Measurements from ENCODE around the gene PRG2.

The PRG2 gene

GRCh38 chr11:57426439-57426928 is 36.0 kb upstream of the PRG2 start:
- peaks cover 43% of the 10 kb centered on the region for H3K36me3 Mint-ChIP-seq
- H3K4me1 Mint-ChIP-seq: peaks cover 60% of the 10 kb centered on the region
- H3K27ac Mint-ChIP-seq: peak overlapping the region; percentile 96
- H3K9me3 Mint-ChIP-seq: no peaks in the 10 kb centered on the region
- H3K4me3 Mint-ChIP-seq: peak overlapping the region; percentile 91
- DNase-seq: no peak
- CTCF ChIA-PET: interaction anchor here (0.7 to 2.1 kb wide), 3 partner anchors 16 to 81 kb away, joined by 3 to 7 read pairs (median 6); no protein-coding TSS in a partner anchor
- peaks cover 17% of the 10 kb centered on the region for H3K27me3 Mint-ChIP-seq

- no peak for DNase-seq
- Mint-ChIP-seq H3K9me3 (no peaks in the 10 kb centered on the region), H3K27me3 (peaks cover 17% of the 10 kb centered on the region), H3K4me1 (peaks cover 60% of the 10 kb centered on the region), H3K27ac (peak overlapping the region; percentile 96), H3K4me3 (peak overlapping the region; percentile 91), H3K36me3 (peaks cover 48% of the 10 kb centered on the region)
- CTCF ChIA-PET: interaction anchor here (0.7 to 1.5 kb wide), 2 partner anchors 17 to 31 kb away, joined by 3 to 7 read pairs; no protein-coding TSS in a partner anchor
Measured at GRCh38 chr11:57425565-57426438, 35.4 kb upstream of the PRG2 start.

GRCh38 chr11:57424792-57425564 is 34.5 kb upstream of the PRG2 start:
- peak overlapping the region; percentile 96 for H3K27ac Mint-ChIP-seq
- H3K4me1 Mint-ChIP-seq: peaks cover 64% of the 10 kb centered on the region
- H3K4me3 Mint-ChIP-seq: peak overlapping the region; percentile 91
- CTCF ChIA-PET: interaction anchor here (0.6 to 0.7 kb wide), 2 partner anchors 13 to 87 kb away, joined by 3 to 4 read pairs; partner anchors contain the start of gene P2RX3
- H3K27me3 Mint-ChIP-seq: peaks cover 16% of the 10 kb centered on the region
- H3K9me3 Mint-ChIP-seq: no peaks in the 10 kb centered on the region
- peaks cover 55% of the 10 kb centered on the region for H3K36me3 Mint-ChIP-seq
- DNase-seq: peak; percentile 86

- Mint-ChIP-seq H3K36me3 (peaks cover 58% of the 10 kb centered on the region), H3K27me3 (peaks cover 9% of the 10 kb centered on the region), H3K9me3 (no peaks in the 10 kb centered on the region), H3K4me3 (peak overlapping the region; percentile 91), H3K4me1 (peaks cover 66% of the 10 kb centered on the region), H3K27ac (peak overlapping the region; percentile 96)
- DNase-seq: no peak
- CTCF ChIA-PET: interaction anchor here (0.7 to 2.4 kb wide), 2 partner anchors 34 to 86 kb away, joined by 3 to 10 read pairs; partner anchors contain the start of gene P2RX3
Measured at GRCh38 chr11:57424137-57424791, 33.8 kb upstream of the PRG2 start.

GRCh38 chr11:57422669-57423068 is 32.2 kb upstream of the PRG2 start:
- no peaks in the 10 kb centered on the region for H3K27me3 Mint-ChIP-seq
- H3K27ac Mint-ChIP-seq: peak overlapping the region; percentile 79
- no peaks in the 10 kb centered on the region for H3K9me3 Mint-ChIP-seq
- no peak for DNase-seq
- no peak overlapping the region for H3K4me3 Mint-ChIP-seq
- peaks cover 64% of the 10 kb centered on the region for H3K36me3 Mint-ChIP-seq
- peaks cover 68% of the 10 kb centered on the region for H3K4me1 Mint-ChIP-seq
- CTCF ChIA-PET: interaction anchor here (2.4 kb wide), 1 partner anchor 35 kb away, joined by 10 read pairs; no protein-coding TSS in a partner anchor

- CTCF ChIA-PET: interaction anchor here (0.8 to 2.4 kb wide), 2 partner anchors 36 to 61 kb away, joined by 3 to 10 read pairs; no protein-coding TSS in a partner anchor
- Mint-ChIP-seq H3K9me3 (no peaks in the 10 kb centered on the region), H3K36me3 (peaks cover 73% of the 10 kb centered on the region), H3K4me3 (no peak overlapping the region), H3K4me1 (peaks cover 59% of the 10 kb centered on the region), H3K27me3 (no peaks in the 10 kb centered on the region), H3K27ac (no peak overlapping the region)
- no peak for DNase-seq
Measured at GRCh38 chr11:57421805-57422204, 31.4 kb upstream of the PRG2 start.

- no peak overlapping the region for H3K27ac Mint-ChIP-seq
- no peaks in the 10 kb centered on the region for H3K9me3 Mint-ChIP-seq
- no peak overlapping the region for H3K4me3 Mint-ChIP-seq
- H3K4me1 Mint-ChIP-seq: peaks cover 53% of the 10 kb centered on the region
- no peaks in the 10 kb centered on the region for H3K27me3 Mint-ChIP-seq
- no peak for DNase-seq
- H3K36me3 Mint-ChIP-seq: peaks cover 75% of the 10 kb centered on the region
- CTCF ChIA-PET: no interaction called here
Measured at GRCh38 chr11:57421066-57421465, 30.6 kb upstream of the PRG2 start.

GRCh38 chr11:57419146-57419545 is 28.7 kb upstream of the PRG2 start:
- Mint-ChIP-seq H3K36me3 (peaks cover 76% of the 10 kb centered on the region), H3K4me1 (peaks cover 39% of the 10 kb centered on the region), H3K27me3 (no peaks in the 10 kb centered on the region), H3K9me3 (no peaks in the 10 kb centered on the region), H3K4me3 (no peak overlapping the region), H3K27ac (no peak overlapping the region)
- DNase-seq: no peak
- CTCF ChIA-PET: interaction anchor here (0.6 kb wide), 1 partner anchor 26 kb away, joined by 3 read pairs; no protein-coding TSS in a partner anchor

GRCh38 chr11:57418131-57418530 is 27.7 kb upstream of the PRG2 start:
- CTCF ChIA-PET: interaction anchor here (1.0 to 2.4 kb wide), 2 partner anchors 40 to 75 kb away, joined by 5 to 6 read pairs; no protein-coding TSS in a partner anchor
- Mint-ChIP-seq H3K4me1 (peaks cover 34% of the 10 kb centered on the region), H3K4me3 (no peak overlapping the region)

GRCh38 chr11:57417056-57417455 is 26.6 kb upstream of the PRG2 start:
- Mint-ChIP-seq H3K36me3 (peaks cover 69% of the 10 kb centered on the region), H3K9me3 (no peaks in the 10 kb centered on the region), H3K27me3 (no peaks in the 10 kb centered on the region), H3K4me1 (peaks cover 23% of the 10 kb centered on the region), H3K27ac (no peak overlapping the region), H3K4me3 (no peak overlapping the region)
- DNase-seq: no peak
- CTCF ChIA-PET: interaction anchor here (2.4 kb wide), 1 partner anchor 41 kb away, joined by 6 read pairs; no protein-coding TSS in a partner anchor

More at GRCh38 chr11:57418131-57418530, 27.7 kb upstream of the PRG2 start:
- H3K27me3 Mint-ChIP-seq: no peaks in the 10 kb centered on the region
- H3K27ac Mint-ChIP-seq: no peak overlapping the region
- peaks cover 77% of the 10 kb centered on the region for H3K36me3 Mint-ChIP-seq
- no peak for DNase-seq
- H3K9me3 Mint-ChIP-seq: no peaks in the 10 kb centered on the region

- CTCF ChIA-PET: interaction anchor here (2.4 kb wide), 1 partner anchor 42 kb away, joined by 6 read pairs; no protein-coding TSS in a partner anchor
- H3K27ac Mint-ChIP-seq: no peak overlapping the region
- no peaks in the 10 kb centered on the region for H3K9me3 Mint-ChIP-seq
- no peak for DNase-seq
- H3K4me3 Mint-ChIP-seq: no peak overlapping the region
- peaks cover 64% of the 10 kb centered on the region for H3K36me3 Mint-ChIP-seq
- H3K27me3 Mint-ChIP-seq: no peaks in the 10 kb centered on the region
- peaks cover 18% of the 10 kb centered on the region for H3K4me1 Mint-ChIP-seq
Measured at GRCh38 chr11:57416436-57416835, 26.0 kb upstream of the PRG2 start.

GRCh38 chr11:57414612-57415212 is 24.3 kb upstream of the PRG2 start:
- DNase-seq: no peak
- peak overlapping the region; percentile 63 for H3K27ac Mint-ChIP-seq
- peaks cover 11% of the 10 kb centered on the region for H3K4me1 Mint-ChIP-seq
- no peaks in the 10 kb centered on the region for H3K9me3 Mint-ChIP-seq
- CTCF ChIA-PET: no interaction called here
- H3K36me3 Mint-ChIP-seq: peaks cover 61% of the 10 kb centered on the region
- H3K4me3 Mint-ChIP-seq: no peak overlapping the region
- no peaks in the 10 kb centered on the region for H3K27me3 Mint-ChIP-seq

- CTCF ChIA-PET: no interaction called here
- Mint-ChIP-seq H3K27me3 (no peaks in the 10 kb centered on the region), H3K4me3 (no peak overlapping the region), H3K9me3 (no peaks in the 10 kb centered on the region), H3K4me1 (peaks cover 9% of the 10 kb centered on the region), H3K27ac (peak overlapping the region; percentile 46), H3K36me3 (peaks cover 59% of the 10 kb centered on the region)
- no peak for DNase-seq
Measured at GRCh38 chr11:57413681-57414080, 23.2 kb upstream of the PRG2 start.
